Gastrocnemius medialis (tissue), 4 donors: ENCODE data around the gene S100A8. TPM values are rescaled to one million over a fixed set of nuclear protein-coding genes. Genes with fewer than 3 reads are reported as not detected.
A peak's percentile ranks its signal among the peaks of the same experiment; 100 is the strongest.
"Not testable (repeated sequence)": the region's sequence is repeated elsewhere in the genome, so short reads cannot be mapped to it uniquely, and the experiment has no call there.

Experiments
- ATAC-seq, 2 donors: fragments of 150-250 bp; one replicate each; pipeline ENCODE4 v1.9.1; 2016
- DNase-seq, 2 donors: peaks; one replicate each; pipeline ENCODE4 v3.0.0-alpha.2; 2019
- H3K27ac ChIP-seq, 4 donors: fragments of 200-600 bp; sonication (generic); 1 replicate in 1 of 4; 2 replicates in 3 of 4; pipeline ENCODE4 v1.5.1; 2016 to 2018; ENCODE audit warnings: mild to moderate bottlenecking in 2 of 4, moderate library complexity in 1 of 4
- H3K27me3 ChIP-seq, 3 donors: fragments of 200-600 bp; sonication (generic) in 2 of 3; 1 replicate in 1 of 3; 2 replicates in 2 of 3; pipeline versions ENCODE4 v1.5.1 to v1.6.0; 2016 to 2019; ENCODE audit warnings: mild to moderate bottlenecking in 1 of 3, moderate library complexity in 1 of 3
- H3K36me3 ChIP-seq, 2 donors: fragments of 200-600 bp; sonication (generic) in 1 of 2; one replicate each; pipeline ENCODE4 v1.5.1; 2017 to 2018
- H3K4me1 ChIP-seq, 2 donors: fragments of 200-600 bp; sonication (generic) in 1 of 2; one replicate each; pipeline ENCODE4 v1.5.1; 2016 to 2017; ENCODE audit warnings: mild to moderate bottlenecking in 2 of 2
- H3K4me3 ChIP-seq, 4 donors: fragments of 200-600 bp; sonication (generic) in 3 of 4; 1 replicate in 1 of 4; 2 replicates in 3 of 4; pipeline ENCODE4 v1.5.1; 2016 to 2019; ENCODE audit warnings: mild to moderate bottlenecking in 2 of 4
- H3K9me3 ChIP-seq, 3 donors: fragments of 200-600 bp; sonication (generic) in 2 of 3; 1 replicate in 1 of 3; 2 replicates in 2 of 3; pipeline ENCODE4 v1.5.1; 2016 to 2019
- POLR2A ChIP-seq, 2 donors: fragments of 450-650 bp; IDR thresholded peaks; one replicate each; pipeline ENCODE4 v1.6.1; 2017; ENCODE audit warnings: antibody characterized with exemption in 2 of 2, mild to moderate bottlenecking in 2 of 2, moderate library complexity in 2 of 2
- in situ Hi-C, 4 donors: fragments of 200-750 bp; cut with MboI; loops; one replicate each; pipeline versions ENCODE4 v1.15.0 to v1.8.0; 2017; ENCODE audit warnings: low sequenced_read_pairs in 4 of 4
- intact Hi-C: fragments of 100-400 bp; cut with DNase I; formaldehyde crosslinking; loops from one replicate; pipeline ENCODE4 v1.15.1; 2023; ENCODE audit warnings: low total_unique reads
- total RNA-seq, 4 donors: library from RNA; depleted of rRNA; stranded (reverse); fragments of >200 nt; gene quantifications; one replicate each; pipeline versions ENCODE4 v1.1.0 to v1.2.3, GENCODE V29; 2016
- TF ChIP-seq, protein P1 (sequence below), 5 experiments: fragments of 450-650 bp in 3 of 5; fragments of 200-600 bp in 2 of 5; sonication (generic) in 2 of 5; IDR thresholded peaks in 4 of 5; conservative IDR thresholded peaks in 1 of 5; 1 replicate in 4 of 5; 2 replicates in 1 of 5; pipeline ENCODE4 v1.5.1; 2016 to 2019; ENCODE audit warnings: antibody characterized with exemption in 5 of 5, mild to moderate bottlenecking in 3 of 5, moderate library complexity in 3 of 5

Gene S100A8
- total RNA-seq, 4 donors from 2014 or later = 4.2 to 41.6 (median 12.5) TPM

DNA sequence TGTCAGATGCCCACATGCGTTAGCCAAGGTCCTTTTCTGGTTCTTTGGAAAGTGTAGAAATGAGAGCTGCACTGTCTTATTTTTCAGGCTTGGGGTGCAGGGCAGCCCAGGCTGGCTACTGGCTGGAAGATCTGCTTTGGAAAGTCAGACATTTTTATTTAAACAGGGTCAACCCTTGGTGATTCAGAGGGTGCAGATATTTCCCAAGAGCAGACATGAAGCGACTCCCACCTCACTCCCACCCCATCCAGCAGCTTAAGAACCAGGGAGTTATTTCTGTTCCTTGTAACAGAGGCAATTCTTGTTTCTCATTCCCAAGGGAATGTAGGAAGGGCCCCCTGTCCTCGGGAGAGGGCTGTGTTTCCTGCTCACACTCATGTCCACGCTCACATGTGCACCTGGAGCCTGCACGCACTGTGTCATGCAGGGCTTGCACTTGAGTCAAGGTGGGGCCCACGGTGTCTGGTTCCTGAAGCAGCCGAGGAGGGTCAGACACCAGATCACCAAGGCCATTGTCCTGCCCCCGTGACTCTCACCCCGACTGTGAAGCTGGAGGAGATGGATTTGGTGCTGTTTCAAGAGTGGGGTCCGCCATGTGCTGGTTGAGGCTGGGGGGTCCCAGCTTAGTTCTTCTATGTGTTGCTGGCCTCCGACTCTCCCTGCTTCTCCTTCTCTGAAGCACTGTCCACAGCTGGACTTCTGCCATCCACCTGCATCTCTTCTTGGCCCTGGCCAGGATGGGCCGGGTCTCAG, 26.4 kb upstream of the S100A8 start:
- no peak overlapping the region for H3K4me3 ChIP-seq
- ATAC-seq = no peak
- no peak overlapping the region for H3K27ac ChIP-seq
- DNase-seq = no peak
- no peaks in the 10 kb centered on the region for H3K36me3 ChIP-seq
- TF ChIP-seq POLR2A (IDR thresholded peaks at IDR 0.05) = no peak
- TF ChIP-seq, protein P1, sequence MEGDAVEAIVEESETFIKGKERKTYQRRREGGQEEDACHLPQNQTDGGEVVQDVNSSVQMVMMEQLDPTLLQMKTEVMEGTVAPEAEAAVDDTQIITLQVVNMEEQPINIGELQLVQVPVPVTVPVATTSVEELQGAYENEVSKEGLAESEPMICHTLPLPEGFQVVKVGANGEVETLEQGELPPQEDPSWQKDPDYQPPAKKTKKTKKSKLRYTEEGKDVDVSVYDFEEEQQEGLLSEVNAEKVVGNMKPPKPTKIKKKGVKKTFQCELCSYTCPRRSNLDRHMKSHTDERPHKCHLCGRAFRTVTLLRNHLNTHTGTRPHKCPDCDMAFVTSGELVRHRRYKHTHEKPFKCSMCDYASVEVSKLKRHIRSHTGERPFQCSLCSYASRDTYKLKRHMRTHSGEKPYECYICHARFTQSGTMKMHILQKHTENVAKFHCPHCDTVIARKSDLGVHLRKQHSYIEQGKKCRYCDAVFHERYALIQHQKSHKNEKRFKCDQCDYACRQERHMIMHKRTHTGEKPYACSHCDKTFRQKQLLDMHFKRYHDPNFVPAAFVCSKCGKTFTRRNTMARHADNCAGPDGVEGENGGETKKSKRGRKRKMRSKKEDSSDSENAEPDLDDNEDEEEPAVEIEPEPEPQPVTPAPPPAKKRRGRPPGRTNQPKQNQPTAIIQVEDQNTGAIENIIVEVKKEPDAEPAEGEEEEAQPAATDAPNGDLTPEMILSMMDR (IDR thresholded peaks at IDR 0.05 in 4 of 5, conservative IDR thresholded peaks at IDR 0.05 in 1 of 5) = no peak
- in situ Hi-C loops = no loop called here
- H3K9me3 ChIP-seq = no peaks in the 10 kb centered on the region
- intact Hi-C loops = no loop called here
- H3K27me3 ChIP-seq = no peaks in the 10 kb centered on the region
- H3K4me1 ChIP-seq = no peaks in the 10 kb centered on the region

DNA sequence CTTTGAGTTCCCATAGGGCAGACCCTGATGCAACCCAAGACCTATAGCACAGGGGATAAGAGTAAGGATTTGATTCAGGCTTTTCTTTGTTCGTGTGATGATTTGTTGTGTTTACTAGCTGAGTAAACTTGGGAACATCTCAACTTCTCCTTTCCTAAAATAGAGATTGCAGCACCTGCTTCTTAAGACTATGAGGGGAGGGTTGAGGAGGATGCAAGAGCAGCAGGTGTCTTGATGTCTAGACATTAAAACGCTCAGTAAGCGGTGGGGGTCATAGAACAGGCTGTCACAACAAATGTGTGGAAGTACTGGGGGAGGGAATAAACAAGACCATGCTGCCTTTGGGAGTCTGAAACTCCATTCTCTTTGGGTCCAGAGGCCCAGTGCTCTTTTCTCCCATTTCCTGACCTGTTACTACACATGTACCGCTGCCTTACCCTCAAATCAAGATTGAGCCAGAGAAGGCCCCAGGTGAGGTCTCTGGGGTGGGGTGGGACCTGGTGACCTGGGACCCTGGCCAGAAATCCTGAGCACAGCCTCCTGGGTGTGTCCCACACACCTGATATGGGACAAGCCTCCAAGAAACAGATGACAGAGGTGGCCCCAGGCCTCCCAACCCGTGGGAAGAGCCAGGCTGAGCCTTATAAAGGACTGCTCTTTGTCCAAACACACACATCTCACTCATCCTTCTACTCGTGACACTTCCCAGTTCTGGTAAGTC, 25.1 kb upstream of the S100A8 start, which contains the start of gene S100A7A:
Gene S100A7A (plus strand): TSS at position 671 of the 721 bp plus-strand sequence. CDS start 1,563 bp downstream, outside the sequence.
- H3K4me3 ChIP-seq = no peak within 1 kb of the TSS
- no peaks in the 10 kb centered on the region for H3K4me1 ChIP-seq
- H3K27me3 ChIP-seq = no peaks in the 10 kb centered on the region
- ATAC-seq (no peak), DNase-seq (no peak)
- intact Hi-C loops (no loop called here), in situ Hi-C loops (no loop called here)
- no peaks in the 10 kb centered on the region for H3K36me3 ChIP-seq
- TF ChIP-seq POLR2A (IDR thresholded peaks at IDR 0.05) = no peak
- TF ChIP-seq, protein P1 (IDR thresholded peaks at IDR 0.05 in 4 of 5, conservative IDR thresholded peaks at IDR 0.05 in 1 of 5) = no peak
- no peaks in the 10 kb centered on the region for H3K9me3 ChIP-seq
- H3K27ac ChIP-seq = no peak within 1 kb of the TSS

DNA sequence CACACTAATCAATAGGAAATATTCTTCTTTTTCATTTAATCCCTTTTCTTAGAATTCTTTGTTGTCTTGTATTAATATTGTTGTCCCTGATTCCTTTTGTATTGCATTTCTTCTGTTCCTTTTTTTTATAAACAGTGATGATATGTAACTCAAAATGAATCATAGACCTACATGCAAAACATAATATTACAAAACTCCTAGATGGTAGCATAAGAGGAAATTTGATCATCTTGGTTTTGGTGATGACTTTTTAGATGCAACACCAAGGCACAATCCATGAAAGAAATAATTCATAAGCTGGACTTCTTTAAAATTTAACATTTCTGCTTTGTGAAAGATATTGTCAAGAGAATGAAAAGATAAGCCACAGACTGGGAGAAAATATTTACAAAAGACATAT, 23.1 kb upstream of the S100A8 start:
- H3K27ac ChIP-seq, DNase-seq, H3K4me3 ChIP-seq, H3K4me1 ChIP-seq, H3K36me3 ChIP-seq, H3K9me3 ChIP-seq, ATAC-seq, in situ Hi-C loops, intact Hi-C loops, H3K27me3 ChIP-seq: not testable (repeated sequence)

DNA sequence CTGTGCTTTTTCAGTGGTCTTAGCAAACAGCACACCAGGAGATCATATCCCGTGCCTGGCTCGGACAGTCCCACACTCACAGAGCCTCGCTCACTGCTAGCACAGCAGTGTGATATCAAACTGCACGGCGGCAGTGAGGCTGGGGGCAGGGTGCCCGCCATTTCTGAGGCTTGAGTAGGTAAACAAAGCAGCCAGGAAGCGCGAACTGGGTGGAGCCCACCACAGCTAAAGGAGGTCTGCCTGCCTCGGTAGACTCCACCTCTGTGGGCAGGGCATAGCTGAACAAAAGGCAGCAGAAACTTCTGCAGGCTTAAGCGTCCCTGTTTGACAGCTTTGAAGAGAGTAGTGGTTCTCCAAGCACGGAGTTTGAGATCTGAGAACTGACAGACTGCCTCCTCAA, 16.4 kb upstream of the S100A8 start:
- H3K27me3 ChIP-seq, in situ Hi-C loops, H3K9me3 ChIP-seq, ATAC-seq, H3K36me3 ChIP-seq, H3K4me1 ChIP-seq, H3K4me3 ChIP-seq, intact Hi-C loops, H3K27ac ChIP-seq, DNase-seq: not testable (repeated sequence)

DNA sequence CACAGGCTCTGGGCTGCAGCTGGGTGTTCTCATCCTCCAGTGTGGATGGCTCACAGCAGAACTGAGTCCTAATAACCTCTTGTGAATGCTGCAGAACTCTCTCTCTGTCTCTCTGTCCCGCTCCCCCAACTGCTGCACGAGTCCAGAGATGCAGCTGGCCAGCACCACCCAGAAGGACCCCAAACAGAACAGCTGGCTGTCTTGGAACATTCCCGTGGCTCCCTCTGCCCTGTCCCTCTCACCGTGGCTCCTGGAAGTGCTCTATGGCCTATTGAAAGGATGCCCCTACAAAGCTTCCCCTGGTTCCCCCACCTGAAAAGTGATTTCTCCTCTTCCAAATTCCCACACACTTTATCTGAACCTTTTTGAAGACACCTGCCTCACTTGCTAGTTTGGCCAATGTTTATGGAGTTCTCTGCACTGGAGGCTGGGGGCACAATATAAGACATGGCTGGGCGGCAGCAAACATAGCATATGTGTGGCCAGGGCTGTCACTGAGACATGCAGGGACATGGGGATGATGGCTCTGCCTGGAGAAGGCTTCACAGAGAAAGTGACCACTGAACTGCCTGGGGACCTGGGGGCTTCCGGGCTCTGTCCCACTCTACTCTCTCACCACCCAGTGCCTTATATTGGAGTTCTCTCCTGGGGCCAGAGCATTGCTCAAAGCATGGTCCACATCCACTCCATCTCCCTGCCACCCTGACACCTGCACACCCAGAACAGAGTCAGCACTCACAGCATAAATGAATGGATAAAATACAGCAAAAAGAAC, 15.1 kb upstream of the S100A8 start:
- DNase-seq, in situ Hi-C loops, H3K36me3 ChIP-seq, intact Hi-C loops, H3K4me1 ChIP-seq, ATAC-seq, H3K9me3 ChIP-seq, H3K4me3 ChIP-seq, H3K27me3 ChIP-seq, H3K27ac ChIP-seq: not testable (repeated sequence)

DNA sequence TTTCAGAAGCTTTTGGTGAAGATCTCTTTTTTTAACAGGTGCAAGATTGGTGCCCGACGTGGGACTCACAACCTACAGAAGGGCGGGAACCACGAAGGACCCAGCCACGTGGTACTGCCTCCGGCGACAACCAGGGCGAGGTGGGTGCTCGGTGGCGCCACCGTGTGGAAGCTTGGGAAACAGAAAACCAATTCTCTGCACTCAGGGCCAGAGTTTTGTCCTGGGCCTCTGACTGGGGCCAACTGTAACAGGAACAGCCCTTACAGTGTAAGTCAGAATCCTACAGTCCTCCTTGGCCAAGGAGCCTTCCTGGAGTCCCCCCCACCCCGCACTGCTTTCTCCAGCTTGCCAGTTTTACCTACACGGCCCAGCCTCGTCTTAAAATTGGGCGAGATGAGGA, 13.9 kb upstream of the S100A8 start:
- Histone ChIP-seq H3K4me1 (no peaks in the 10 kb centered on the region), H3K27ac (no peak overlapping the region), H3K27me3 (peaks cover 0 to 4% (median 0%) of the 10 kb centered on the region in 3 donors), H3K4me3 (no peak overlapping the region), H3K9me3 (no peaks in the 10 kb centered on the region), H3K36me3 (no peaks in the 10 kb centered on the region)
- in situ Hi-C loops = no loop called here
- intact Hi-C loops = no loop called here
- ATAC-seq (peak in 1 of 2 donors; percentile 72), DNase-seq (peak in 1 of 2 donors; percentile 39)
- TF ChIP-seq, protein P1 (IDR thresholded peaks at IDR 0.05 in 4 of 5, conservative IDR thresholded peaks at IDR 0.05 in 1 of 5) = peak; percentile 49 to 65 (median 52)
- TF ChIP-seq POLR2A (IDR thresholded peaks at IDR 0.05) = no peak
